ENCODE data around the gene NKX2-8.

- no peak for TF ChIP-seq EZH2 (IDR thresholded peaks at IDR 0.05; ENCODE audit: insufficient read depth, low read length)
- TF ChIP-seq CTCF (IDR thresholded peaks at IDR 0.05; ENCODE audit: insufficient read depth, low read depth, low read length): no peak
Observed at GRCh38 chr14:36570065-36570464, 12.3 kb downstream of the NKX2-8 start.

All from astrocyte (in vitro differentiated cells and primary cell).